CD4-positive, alpha-beta T cell treated with Interleukin-15 for 4 hours (primary cell): ENCODE measurements around the gene TSNAXIP1.

Experiments
- DNase-seq: peaks from one replicate; pipeline ENCODE4 v3.0.0-alpha.2; 2020; ENCODE audit warnings: low spot score

Gene TSNAXIP1

DNA sequence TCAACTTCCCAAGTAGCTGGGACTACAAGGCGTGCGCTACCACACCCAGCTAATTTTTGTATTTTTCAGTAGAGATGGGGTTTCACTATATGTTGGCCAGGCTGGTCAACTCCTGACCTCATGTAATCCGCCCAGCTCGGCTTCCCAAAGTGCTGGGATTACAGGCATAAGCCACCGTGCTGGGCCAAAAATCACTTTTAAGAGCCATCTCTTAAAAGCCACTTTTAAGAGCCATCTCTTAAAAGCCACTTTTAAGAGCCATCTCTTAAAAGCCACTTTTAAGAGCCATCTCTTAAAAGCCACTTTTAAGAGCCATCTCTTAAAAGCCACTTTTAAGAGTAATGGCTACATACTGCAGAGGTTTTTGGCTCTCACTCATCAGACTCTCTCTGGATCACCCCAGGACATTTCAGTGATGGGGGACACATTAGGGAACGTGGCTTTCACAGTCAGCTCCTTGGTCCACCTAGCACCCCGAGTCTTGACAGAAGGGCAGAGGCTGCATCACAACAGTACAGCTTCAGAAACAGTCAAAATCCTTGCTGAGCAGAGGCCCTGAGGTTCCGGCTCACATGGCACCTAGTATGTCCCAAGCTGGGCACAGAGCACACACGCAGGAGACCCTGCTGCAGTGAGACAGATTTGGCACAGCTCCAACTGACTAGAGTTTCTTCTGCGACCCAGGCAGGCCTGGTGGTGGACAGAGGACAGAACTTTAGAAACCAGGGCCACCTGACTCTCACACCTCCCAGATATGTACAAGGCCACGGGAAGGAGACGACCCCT is 23.9 kb upstream of the TSNAXIP1 start:
- no peak for DNase-seq

DNA sequence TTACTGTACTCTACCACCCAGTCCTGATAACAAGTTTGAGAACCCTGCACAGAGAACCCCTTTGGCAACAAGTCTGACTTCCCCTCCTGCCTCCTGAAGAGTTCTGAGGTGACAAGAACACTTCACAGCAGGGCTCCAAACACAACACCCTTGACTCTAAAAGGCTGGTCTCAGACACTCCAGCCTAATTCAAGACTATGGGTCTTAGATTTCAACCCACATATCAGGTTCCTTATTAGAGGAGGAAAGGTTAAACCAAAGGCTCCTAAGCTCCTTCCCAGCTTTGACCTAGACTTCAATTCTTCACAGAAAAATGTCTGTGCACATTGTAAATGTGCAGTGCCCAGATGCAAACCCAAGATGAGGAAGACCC is 23.4 kb upstream of the TSNAXIP1 start:
- no peak for DNase-seq

DNA sequence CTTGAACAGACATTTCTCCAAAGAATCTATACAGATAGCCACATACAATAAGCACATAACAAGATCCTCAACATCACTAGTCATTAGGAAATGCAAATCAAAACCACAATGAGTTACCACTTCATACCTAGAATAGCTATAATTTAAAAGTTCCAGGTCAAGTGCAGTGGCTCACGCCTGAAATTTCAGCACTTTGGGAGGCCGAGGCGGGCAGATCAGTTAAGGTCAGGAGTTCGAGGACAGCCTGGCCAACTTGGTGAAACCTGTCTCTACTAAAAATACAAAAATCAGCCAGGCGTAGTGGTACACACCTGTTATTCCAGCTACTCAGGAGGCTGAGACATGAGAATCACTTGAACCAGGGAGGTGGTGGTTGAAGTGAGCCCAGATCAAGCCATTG is 20.2 kb upstream of the TSNAXIP1 start:
- DNase-seq, result no peak

DNA sequence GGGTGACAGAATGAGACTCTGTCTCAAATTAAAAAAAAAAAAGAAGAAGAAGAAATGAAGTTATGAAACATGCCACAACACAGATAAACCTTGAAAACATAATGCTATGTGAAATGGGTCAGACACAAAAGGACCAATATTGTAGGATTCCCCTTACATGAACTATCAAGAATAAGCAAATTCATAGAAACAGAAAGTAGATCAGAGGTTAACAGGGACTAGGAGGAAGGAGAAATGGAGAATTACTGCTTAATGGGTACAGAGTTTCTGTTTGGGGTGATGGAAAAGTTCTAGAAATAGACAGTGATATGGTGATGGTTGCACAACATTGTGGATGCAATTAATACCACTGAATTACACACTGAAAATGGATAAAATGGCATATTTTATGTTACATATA is 16.6 kb upstream of the TSNAXIP1 start:
- no peak for DNase-seq

DNA sequence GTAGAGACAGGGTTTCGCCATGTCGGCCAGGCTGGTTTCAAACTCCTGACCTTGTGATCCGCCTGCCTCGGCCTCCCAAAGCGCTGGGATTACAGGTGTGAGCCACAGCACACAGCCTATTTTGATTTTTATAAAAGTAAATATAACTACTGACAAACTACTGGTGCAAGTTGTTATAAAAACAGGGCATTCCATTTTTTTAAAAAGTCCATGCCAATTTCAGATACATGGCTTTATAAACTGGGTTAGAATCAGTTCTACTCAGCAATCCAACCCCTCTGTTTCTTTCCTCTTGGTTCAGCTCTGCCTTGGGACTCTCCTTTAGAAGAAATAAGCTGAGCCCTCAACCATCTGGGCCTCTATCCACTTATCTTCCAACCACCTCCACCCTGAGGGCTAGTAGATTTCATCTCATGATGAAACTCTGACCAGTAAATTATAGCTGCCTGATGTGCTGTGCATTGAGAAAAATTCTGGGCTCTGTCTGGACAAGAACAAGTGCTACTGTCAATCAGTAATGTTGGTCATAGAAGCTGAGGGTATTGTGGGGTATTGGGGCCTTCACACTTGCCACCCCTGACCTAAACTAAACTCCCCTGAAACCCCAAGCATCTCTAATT is 10.5 kb upstream of the TSNAXIP1 start:
- no peak for DNase-seq

DNA sequence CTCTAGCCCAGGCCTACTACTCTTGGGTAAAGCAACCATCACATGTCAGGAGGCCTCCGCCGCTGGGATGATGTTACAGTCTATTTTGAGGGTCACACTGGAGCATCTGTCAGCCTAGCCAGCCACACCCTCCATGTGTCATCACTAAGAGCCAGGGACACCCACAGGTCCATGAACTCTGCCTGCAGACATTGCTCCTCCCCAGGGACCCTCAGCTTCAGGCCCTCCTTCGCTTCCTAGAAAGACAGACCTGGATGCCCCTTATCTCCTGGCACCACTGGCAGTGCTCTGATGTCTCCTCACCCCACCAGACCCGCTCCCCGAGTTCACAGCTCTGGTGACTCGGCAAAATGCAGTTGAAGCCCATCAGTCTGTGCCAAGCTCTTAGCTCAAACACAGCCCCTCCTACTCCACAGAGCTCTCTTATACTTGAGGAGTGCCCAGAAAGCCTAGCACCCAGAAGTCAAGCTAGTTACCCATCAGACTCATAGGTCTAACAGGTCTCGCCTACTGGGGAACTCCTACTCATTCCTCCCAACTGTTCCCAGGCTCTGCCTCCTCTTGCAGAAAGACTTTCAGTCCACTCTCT is 6.3 kb upstream of the TSNAXIP1 start:
- no peak for DNase-seq

DNA sequence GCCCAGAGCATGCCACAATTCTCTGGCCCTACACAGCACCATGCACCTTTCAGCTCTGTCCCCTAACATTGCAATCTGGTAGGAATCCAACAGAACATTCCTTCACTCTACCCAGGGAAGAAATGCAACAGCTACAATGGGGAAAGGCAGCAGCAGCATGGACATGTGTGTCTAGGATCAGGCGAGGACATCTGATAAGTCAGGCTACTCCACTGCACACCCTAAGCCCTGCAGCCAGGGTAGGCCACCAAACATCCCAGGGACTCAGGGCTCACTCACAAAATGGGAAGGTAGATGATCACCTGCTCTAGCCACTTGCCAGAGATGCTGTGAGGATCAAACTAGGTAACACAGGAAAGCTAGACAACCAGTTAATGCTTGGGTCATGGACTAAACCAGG is 5.4 kb upstream of the TSNAXIP1 start:
- DNase-seq, result no peak

DNA sequence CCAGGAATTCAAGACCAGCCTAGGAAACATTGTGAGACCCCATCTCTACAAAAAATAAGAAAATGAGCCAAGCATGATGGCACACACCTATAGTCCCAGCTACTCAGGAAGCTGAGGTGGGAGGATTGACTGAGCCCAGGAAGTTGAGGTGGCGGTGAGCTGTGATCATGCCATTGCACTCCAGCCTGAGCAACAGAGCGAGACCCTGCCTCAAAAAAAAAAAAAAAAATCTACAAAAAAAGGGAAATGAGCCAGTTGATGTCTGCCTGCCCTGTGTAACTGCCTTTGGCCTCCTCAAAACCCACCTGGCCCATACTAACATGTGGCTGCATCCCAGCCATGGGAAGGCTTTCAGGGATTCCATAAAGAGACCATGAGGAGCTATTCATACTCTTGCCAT is 4.8 kb upstream of the TSNAXIP1 start:
- DNase-seq, result peak; percentile 41

DNA sequence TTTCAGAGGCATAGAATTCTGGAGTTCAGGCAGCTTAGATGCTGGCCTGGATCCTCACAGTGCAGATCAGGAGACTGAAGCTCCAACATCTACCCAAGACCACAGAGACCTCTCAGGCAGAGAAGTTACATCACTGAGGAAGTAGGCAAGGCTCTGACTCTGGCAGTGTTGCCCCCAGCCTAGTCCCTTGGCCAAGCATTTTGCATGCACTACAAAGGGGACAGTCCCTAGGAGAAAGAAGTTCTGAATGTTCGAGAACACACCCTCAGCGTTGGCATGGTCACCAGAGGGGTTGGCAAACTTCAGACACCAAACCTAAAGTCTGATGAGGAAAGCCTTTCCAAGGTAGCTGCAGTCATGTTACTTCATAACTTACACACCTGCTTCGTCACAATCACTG is 2.8 kb upstream of the TSNAXIP1 start:
- no peak for DNase-seq

DNA sequence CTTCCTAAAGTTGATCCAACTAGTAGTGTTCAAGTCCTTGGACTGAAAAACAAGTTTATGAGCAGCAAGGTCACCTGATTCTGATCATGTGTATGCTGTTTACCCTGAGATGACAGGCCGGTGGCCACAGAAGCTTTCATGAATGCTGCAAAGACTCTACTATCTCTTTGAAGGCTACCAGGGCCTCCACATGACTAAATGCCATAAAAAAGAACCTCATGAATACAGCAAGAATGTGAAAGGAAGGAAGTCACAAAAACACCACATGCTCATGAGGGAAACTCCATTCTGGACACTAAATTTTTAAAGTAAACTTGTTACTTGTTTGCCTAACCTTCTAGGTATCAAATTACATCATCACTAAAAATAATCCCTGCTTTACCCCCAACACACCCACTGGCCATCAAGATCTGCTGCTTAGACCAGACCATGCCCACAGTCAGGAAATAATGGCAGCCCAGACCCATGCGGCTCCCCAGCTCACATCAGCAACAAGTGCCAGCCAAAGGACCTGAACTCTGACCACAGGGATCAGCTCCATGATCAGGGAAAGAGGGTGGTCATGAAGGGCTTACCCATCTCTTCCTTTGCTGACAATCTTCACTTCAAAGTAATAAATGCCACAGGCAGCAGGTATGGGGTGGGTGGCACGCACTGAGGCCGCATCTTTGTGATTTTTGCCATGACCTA is 1.7 kb upstream of the TSNAXIP1 start:
- DNase-seq, result no peak

DNA sequence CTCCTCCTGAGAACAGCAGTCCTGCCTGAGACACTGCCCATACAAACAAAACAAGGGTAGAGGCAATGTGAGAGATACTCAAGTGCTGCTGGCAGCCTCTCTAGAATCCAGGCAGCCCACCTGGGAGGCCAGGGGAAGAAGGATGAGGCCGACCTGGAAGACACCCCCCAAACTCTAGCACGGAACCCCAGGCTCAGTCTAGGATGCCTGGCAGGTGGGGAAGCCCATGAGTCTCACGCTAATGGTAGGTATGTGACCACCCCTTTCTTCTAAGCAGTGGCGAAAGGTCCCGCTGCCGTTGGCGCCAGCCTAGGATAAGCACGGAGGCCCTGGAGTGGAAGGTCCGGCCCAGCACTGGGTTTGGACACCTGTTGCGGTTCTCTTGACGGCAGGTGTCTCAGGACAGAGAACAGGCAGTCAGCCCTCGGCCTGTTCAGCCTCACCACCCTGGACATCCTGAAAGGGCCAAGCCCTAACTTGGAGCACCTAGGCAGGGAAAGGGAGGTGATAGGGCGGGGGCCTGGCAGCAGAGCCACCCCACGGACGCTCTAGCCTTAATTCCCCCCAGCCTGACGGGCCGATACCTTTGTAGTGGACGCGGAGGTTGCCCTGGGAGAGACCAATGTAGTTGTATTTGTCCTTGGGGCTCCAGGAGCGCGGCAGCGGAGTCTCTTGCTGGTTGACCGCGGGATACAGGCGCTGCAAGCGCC is 816 bp upstream of the TSNAXIP1 start:
- DNase-seq, result no peak

DNA sequence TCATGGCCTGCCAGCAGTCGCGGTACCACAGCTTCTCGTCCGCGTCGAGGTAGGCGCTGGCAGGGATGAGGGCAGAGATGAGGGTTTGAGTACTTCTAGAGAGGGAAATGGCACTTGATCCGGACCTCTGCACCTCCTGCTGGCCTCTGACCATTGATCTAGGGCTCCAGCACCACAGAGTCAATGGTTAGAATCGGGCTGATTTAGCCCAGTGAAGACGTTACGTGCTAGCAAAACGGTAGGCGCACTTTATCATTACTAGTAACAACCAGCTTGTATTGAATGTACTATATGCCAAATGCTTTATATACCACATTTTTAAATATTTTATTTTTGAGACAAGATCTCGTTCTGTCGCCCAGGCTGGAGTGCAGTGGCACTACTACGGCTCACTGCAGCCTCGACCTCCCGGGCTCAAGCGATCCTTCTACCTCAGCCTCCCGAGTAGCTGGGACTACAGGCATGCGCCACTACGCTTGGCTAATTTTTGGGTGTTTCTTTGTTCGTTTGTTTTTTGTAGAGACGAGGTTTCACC is 526 bp downstream of the TSNAXIP1 start:
- DNase-seq, result no peak

DNA sequence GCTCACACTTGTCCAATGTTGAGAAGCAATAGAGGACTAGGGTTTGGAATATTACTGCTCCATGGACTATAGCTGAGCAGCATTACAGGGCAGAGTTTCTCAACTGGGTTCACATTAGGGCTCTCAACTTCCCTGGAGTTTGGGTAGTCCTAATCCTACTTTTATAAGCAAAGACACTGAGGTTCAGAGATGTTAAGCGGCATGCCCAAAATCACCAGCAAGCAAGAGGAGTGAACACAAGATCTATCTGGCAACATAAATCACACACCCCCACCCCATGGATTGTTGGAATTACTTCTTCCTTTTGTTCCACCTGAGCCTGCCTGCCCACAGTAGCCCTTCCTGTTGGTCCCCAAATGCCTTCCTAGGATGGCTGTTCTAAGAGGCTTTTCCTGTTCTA is 5.2 kb downstream of the TSNAXIP1 start:
- no peak for DNase-seq

DNA sequence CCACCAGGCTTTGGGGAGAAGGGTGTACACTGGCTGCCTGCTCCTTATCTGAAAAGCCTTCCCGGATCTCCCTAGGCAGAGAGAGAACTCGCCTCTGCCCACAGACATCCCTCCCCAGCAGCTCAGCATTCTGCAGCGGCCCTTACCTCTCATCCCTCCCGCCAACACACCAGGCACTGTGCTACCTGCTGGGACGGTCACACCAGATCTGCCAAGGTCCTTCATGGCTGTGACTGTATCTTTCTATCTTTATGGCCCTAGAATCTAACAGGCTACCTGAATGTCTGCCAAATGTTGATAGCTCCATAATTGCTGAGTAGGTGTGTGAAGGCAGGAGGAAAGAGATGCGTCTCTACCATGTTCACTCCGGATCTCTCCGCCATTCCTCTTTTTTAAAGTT is 7.9 kb downstream of the TSNAXIP1 start:
- DNase-seq, result no peak

DNA sequence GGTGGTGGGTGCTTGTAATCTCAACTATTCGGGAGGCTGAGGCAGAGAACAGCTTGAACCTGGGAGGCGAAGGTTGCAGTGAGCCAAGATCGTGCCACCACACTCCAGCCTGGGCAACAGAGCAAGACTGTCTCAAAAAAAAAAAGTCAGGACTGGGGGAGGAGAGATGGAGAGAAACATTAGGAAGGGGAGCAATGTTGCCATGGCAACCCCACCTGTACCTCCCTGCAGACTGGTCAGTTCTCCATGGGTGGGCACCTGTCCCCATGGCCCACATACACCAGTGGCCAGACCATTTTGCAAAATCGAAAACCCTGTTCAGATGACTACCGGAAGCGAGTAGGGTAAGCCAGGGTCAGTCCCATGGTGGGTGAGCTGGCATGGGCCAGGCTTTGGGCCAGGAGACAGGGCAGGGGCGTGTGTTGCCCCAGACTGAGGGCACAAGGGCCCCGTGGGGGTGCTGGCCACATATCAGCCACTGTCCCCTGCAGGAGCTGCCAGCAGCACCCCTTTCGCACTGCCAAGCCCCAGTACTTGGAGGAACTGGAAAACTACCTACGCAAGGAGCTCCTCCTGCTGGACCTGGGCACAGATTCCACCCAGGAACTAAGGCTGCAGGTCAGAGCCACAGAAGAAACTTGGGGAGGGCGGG is 14.0 kb downstream of the TSNAXIP1 start:
- no peak for DNase-seq

DNA sequence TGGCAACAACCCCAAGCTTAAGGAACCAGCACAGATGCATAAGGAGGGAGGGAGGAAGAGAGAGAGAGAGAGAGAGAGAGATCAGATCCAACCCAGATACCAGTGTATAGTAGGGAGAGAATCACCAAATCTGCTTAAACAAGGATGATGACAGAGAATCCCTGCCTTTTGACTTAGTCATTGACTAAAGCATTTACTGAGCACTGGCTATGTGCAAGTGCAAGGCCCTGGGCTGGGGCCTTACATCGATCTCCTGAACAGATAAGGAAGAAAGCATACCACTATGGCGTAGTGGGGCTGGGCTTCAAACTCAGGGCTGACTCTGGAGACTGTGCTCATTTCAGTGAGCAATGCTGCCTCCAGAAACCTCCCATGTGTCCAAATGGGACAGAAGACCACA is 15.8 kb downstream of the TSNAXIP1 start:
- no peak for DNase-seq

DNA sequence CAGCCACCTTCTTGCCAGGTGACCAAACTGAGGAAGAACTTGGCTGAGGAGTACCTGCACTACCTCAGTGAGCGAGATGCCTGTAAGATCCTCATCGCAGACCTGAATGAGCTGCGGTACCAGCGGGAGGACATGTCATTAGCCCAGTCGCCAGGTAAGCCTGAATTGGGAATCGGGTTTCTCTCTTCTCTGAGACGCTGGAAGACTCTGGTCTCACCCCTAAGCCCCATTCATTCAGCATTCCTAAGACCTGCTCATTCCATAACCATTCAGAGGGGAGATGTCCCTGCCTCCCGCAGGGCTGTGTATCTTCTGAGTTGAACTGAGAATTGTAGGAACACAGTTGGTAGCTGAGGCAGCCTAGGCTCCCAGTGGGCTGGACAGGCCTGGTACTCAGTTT is 18.4 kb downstream of the TSNAXIP1 start:
- no peak for DNase-seq

DNA sequence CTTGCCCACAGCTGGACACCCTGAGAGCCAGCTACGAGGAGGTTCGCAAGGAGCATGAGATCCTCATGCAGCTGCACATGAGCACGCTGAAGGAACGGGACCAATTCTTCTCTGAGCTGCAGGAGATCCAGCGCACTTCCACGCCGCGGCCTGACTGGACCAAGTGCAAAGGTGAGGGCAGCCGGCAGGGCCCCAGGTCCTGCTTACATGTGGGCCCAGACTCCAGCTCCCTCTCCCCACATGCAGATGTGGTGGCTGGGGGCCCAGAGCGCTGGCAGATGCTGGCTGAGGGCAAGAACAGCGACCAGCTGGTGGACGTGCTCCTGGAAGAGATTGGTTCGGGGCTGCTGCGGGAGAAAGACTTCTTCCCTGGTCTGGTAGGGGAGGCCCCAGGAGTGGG is 19.2 kb downstream of the TSNAXIP1 start:
- no peak for DNase-seq

DNA sequence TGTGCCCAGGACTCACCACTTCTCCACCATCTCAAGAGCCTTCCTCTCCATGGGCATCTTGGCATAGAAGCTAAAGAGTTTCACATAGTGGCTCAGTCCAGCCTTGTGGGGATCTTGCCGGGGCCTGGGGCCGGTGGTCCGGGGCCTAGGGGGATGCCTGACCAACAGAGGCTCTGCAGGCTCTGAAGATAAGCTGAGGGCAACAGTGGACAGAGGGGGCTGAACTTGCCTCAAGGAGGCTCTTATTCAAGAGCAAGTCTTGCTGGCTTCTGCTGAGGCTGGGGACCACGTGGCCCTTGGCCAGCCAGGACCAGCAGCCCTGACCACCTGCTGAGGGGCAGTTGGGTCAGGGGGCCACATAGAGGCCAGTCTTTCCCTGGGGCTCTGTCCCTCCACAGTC is 22.0 kb downstream of the TSNAXIP1 start:
- no peak for DNase-seq

DNA sequence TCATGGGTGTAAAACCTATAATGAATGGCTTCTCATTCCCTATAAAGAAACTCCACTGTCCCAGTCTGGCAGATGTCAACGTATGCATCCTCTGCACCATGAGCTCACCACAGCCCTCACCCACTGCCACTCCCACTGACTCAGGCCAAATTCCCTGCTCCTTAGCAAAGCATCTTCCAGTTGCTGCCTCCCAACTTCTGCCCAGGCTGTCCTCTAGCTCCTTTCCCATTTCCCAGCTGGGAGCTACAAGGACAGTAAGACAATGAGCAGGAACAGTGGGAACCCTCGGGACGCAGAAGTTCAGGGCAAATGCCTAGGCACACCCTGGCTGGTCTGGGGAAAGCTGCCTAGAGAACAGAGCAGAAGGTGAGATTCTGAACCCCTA is 26.3 kb downstream of the TSNAXIP1 start:
- no peak for DNase-seq

DNA sequence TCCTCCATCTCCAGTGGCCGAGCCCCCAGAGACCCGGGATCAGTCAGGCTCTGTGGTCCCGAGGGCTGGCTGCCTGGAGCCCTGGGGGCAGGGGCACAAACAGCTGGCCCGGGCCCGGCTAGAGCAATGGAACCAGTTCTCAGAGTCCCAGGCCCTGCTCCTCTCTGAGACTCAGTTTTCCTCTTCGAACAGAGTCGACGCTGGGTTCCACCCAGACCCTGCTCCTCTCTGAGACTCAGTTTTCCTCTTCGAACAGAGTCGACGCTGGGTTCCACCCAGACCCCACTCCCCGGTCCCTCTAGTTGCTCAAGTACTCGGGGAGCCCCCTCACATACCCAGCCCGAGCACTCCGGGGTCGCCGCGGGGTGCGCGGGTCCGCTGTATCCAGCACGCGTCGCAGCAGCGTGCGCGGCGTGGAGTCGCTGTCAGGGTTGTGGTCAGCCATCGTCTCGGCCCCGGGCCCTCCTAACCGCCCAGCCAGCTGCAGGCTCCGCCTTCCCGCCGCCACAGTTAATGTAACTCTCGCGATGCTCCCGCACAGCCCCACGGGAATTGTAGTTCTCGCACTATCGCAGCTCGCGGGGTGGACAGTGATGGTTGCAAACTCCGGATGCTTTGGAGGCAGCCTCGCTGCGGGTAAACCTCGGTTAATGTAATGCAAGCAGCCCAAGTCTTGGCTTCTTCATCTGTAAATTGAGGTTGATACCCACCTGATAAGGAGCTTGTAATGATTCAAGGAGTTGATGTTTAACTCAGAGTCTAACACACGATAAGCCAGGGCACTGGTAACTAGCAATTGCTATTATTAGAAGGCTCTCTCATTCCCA is 26.9 kb downstream of the TSNAXIP1 start:
- DNase-seq, result peak; percentile 94
